Raji (cell line): ENCODE measurements around the gene CARD16.

ENCODE experiments used
- POLR2A ChIP-seq: IDR thresholded peaks from 2 replicates; pipeline ENCODE4 v1.6.1; 2011; ENCODE audit warnings: low read depth, low read length, control low read depth; ENCODE audit not compliant: insufficient read depth

The CARD16 gene

GRCh38 chr11:105046898-105047579, 1.9 kb upstream of the CARD16 start:
- TF ChIP-seq POLR2A, result no peak

- TF ChIP-seq POLR2A, result no peak
Observed at GRCh38 chr11:105045676-105046296, 651 bp upstream of the CARD16 start.

- TF ChIP-seq POLR2A, result no peak
Observed at GRCh38 chr11:105042178-105042577, 3.0 kb downstream of the CARD16 start.

DNA sequence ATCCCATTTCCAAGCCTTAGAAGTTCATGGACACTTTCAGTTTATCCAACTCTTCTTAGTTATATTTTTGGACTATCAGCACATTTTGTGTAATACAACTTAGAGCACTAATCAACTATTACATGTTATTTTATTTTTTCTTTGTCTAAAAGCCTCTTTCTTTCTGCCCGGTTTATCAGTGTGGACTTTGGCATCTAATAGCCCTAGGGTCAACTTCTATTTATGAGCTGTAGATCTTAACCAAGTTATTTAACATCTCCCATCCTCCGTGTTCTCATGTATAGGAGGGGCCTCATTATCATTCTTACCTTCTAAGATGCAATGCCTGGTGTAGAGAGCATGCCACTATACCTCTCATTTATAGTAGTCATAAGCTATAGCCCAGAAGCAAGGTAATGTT, 4.4 kb downstream of the CARD16 start:
- TF ChIP-seq POLR2A, result no peak

- no peak for TF ChIP-seq POLR2A
Observed at GRCh38 chr11:105034813-105035620, 10.1 kb downstream of the CARD16 start, which contains the start of gene CASP1. Gene CASP1 (minus strand): TSS chr11:105035144. CDS start chr11:105035113, 31 bp downstream.

- TF ChIP-seq POLR2A, result no peak
Observed at GRCh38 chr11:105033781-105034180, 11.4 kb downstream of the CARD16 start.

DNA sequence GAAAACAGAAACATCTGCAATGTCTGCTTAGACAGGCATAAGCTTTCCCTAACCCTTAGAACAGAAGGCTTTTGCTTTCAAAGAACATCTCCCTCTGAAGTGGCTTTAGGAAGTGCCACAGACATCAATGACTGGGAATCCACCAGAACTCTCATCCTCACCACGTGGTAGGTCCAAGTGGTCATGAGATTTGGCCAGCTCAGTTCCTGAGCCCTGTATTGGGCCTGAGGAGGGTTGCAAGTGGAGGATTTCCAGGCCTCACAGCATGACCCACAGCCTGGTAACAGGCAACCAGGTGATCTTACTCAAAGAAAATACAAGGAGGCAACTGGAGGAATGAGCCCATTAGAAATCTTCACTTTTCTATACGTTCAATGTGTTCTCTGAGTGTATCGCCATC, 11.8 kb downstream of the CARD16 start:
- no peak for TF ChIP-seq POLR2A

DNA sequence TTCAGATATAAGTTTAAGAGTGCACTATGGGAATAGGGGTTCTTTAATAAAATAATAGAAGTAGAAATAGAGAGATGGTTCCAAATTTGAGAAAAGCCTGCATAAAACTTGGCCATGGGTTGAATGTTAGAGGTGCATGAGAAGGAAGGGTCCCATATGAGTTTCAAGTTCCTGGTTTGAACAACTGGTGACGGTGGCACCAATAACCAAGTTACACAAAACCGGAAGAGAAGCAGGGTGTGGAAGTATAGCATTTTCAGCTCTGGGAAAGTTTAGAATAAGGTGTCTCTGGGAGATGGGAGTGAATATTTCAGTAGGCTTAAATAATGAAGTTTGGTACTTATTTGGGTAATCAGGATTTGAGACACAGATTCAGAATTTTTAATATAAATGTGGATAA, 12.6 kb downstream of the CARD16 start:
- TF ChIP-seq POLR2A, result no peak

DNA sequence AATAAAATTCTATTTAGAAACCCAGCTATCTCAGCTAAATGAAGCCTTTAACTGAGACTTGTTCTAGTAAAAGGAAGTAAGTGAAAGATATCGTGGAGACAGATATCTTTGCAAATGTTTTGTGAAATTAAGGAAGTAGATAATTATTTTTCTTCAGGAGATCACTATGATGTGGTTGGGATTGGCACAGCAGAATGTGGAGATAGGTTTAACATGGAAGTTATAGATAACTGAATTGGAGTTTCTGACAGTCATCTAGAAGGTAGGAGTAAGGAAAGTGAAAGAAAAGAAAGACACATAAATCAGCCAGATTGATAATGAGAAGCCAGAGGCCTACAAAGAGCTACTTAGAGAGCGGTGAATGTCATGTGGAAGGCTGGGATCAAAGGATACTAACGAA, 17.5 kb downstream of the CARD16 start:
- TF ChIP-seq POLR2A, result no peak

GRCh38 chr11:105024394-105024793, 20.7 kb downstream of the CARD16 start:
- TF ChIP-seq POLR2A, result no peak

- TF ChIP-seq POLR2A, result no peak
Observed at GRCh38 chr11:105023003-105023402, 22.1 kb downstream of the CARD16 start, which contains the start of gene CASP5. Gene CASP5 (minus strand): TSS chr11:105023168. CDS start chr11:105023136, 32 bp downstream.

GRCh38 chr11:105022527-105022926, 22.6 kb downstream of the CARD16 start:
- no peak for TF ChIP-seq POLR2A

DNA sequence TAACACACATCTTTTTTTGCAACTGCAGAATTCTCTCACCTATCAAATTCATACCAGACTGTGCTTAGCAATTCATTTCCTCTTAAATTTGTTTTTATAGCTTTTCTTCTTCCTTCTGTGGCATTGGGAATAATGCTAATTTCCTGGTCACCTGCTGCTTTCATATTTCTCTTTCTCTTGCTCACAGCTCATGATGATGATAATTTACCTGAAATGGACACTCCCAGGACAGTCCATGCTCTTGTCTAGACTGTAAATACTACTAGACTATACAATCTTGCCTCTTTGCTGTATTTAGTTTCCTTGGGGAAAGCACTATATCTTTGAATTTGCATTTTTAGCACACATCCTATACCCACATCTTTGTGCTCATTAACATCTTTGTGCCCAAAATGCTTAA, 37.7 kb downstream of the CARD16 start:
- no peak for TF ChIP-seq POLR2A

- no peak for TF ChIP-seq POLR2A
Observed at GRCh38 chr11:105005451-105005845, 39.7 kb downstream of the CARD16 start.

- TF ChIP-seq POLR2A, result no peak
Observed at GRCh38 chr11:105004021-105004420, 41.1 kb downstream of the CARD16 start.

DNA sequence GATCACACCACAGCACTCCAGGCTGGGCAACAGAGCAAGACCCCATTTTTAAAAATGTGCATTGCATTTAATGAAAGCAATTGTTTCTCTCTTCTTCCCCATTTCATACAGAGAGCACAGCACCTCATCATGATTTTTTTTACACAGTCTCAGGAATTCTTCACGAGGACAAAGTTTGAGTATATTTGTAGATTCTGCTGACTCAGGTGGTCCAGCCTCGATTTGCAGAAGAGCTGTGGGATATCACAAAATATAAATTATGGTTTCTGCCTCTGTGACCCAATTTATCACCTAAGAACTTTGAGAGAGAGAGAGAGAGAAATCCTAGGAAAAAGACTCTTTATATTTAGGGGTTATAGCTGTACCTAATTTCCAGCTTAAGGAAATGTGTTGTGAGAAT, 42.0 kb downstream of the CARD16 start:
- no peak for TF ChIP-seq POLR2A
